SH-SY5Y (cell line): ENCODE data around the gene SLC22A12.

Experiments
- GATA2 ChIP-seq: IDR thresholded peaks from 2 replicates; pipeline ENCODE4 v1.6.1; 2011; ENCODE audit warnings: mild to moderate bottlenecking, low read depth, low read length
- GATA3 ChIP-seq: IDR thresholded peaks from 2 replicates; pipeline ENCODE4 v1.6.1; 2011; ENCODE audit warnings: low read depth, mild to moderate bottlenecking, low read length, moderate library complexity

- TF ChIP-seq GATA3 = no peak
- no peak for TF ChIP-seq GATA2
These were observed 29.5 kb downstream of the SLC22A12 start for GRCh38 chr11:64620381-64620971.
